ENCODE results near the gene BEST4.

DNA sequence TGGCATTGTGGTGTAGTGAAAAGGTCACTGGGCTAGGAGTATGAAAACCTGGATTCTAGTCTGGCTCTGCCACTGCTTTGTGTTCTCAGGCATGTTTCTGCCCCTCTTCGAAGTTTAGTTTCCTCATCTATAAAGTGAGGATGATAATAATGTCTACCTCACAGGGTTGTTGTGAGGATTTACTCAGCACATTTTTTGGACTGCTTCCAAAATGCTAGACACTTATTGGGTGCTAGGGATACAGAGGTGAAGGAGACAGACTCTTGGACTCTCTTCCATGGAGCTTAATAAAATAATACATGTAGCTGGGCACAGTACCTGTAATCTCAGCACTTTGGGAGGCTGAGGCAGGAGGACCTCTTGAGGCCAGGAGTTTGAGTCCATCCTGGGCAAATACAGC is 44.8 kb downstream of the BEST4 start:
- TF ChIP-seq, protein P1, sequence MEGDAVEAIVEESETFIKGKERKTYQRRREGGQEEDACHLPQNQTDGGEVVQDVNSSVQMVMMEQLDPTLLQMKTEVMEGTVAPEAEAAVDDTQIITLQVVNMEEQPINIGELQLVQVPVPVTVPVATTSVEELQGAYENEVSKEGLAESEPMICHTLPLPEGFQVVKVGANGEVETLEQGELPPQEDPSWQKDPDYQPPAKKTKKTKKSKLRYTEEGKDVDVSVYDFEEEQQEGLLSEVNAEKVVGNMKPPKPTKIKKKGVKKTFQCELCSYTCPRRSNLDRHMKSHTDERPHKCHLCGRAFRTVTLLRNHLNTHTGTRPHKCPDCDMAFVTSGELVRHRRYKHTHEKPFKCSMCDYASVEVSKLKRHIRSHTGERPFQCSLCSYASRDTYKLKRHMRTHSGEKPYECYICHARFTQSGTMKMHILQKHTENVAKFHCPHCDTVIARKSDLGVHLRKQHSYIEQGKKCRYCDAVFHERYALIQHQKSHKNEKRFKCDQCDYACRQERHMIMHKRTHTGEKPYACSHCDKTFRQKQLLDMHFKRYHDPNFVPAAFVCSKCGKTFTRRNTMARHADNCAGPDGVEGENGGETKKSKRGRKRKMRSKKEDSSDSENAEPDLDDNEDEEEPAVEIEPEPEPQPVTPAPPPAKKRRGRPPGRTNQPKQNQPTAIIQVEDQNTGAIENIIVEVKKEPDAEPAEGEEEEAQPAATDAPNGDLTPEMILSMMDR (IDR thresholded peaks at IDR 0.05; ENCODE audit: poor library complexity), result no peak
- TF ChIP-seq EZH2 (IDR thresholded peaks at IDR 0.05; ENCODE audit: borderline replicate concordance) (no peak), EZH2phosphoT487 (IDR thresholded peaks at IDR 0.05; ENCODE audit: low read depth, severe bottlenecking, unreplicated experiment) (no peak)

Measured in hepatocyte (in vitro differentiated cells).